Parathyroid adenoma (tissue), 2 donors: ENCODE results near the gene SLC10A4.

Experiments used
- H2AFZ ChIP-seq: fragments of 300-600 bp; sonication (generic); one replicate; pipeline ENCODE4 v1.7.0; 2017; ENCODE audit warnings: antibody characterized with exemption, mild to moderate bottlenecking
- H3K27ac ChIP-seq: fragments of 300-600 bp; sonication (generic); one replicate; pipeline ENCODE4 v1.7.0; 2017
- H3K27me3 ChIP-seq: fragments of 300-600 bp; sonication (generic); one replicate; pipeline ENCODE4 v1.7.0; 2017; ENCODE audit warnings: low read length; ENCODE audit not compliant: control insufficient read depth, insufficient read depth
- H3K36me3 ChIP-seq: fragments of 300-600 bp; sonication (generic); one replicate; pipeline ENCODE4 v1.7.0; 2017; ENCODE audit warnings: low read length; ENCODE audit not compliant: control insufficient read depth, insufficient read depth
- H3K4me1 ChIP-seq: fragments of 300-600 bp; sonication (generic); one replicate; pipeline ENCODE4 v1.7.0; 2017; ENCODE audit warnings: control low read depth
- H3K4me2 ChIP-seq: fragments of 300-600 bp; sonication (generic); one replicate; pipeline ENCODE4 v1.7.0; 2017; ENCODE audit warnings: low read length
- H3K4me3 ChIP-seq: fragments of 300-600 bp; sonication (generic); one replicate; pipeline ENCODE4 v1.7.0; 2017; ENCODE audit warnings: low read depth, low read length
- H3K79me2 ChIP-seq: fragments of 300-600 bp; sonication (generic); one replicate; pipeline ENCODE4 v1.7.0; 2017; ENCODE audit warnings: control low read depth
- H3K9ac ChIP-seq: fragments of 300-600 bp; sonication (generic); one replicate; pipeline ENCODE4 v1.7.0; 2017; ENCODE audit warnings: mild to moderate bottlenecking
- H3K9me3 ChIP-seq: fragments of 300-600 bp; sonication (generic); one replicate; pipeline ENCODE4 v1.7.0; 2017; ENCODE audit warnings: low read length; ENCODE audit not compliant: control insufficient read depth
- TF ChIP-seq, protein P1 (sequence below): fragments of 300-600 bp; sonication (generic); IDR thresholded peaks from one replicate; pipeline ENCODE4 v1.7.0; 2017; ENCODE audit warnings: antibody characterized with exemption, mild to moderate bottlenecking
- donor health status: primary hyperparathyroidism.

The SLC10A4 gene

GRCh38 chr4:48506716-48507115 is 23.6 kb downstream of the SLC10A4 start:
- H3K9ac ChIP-seq, result no peak overlapping the region
- H3K27me3 ChIP-seq, result no peaks in the 10 kb centered on the region
- no peaks in the 10 kb centered on the region for H3K4me1 ChIP-seq
- no peaks in the 10 kb centered on the region for H3K9me3 ChIP-seq
- TF ChIP-seq, protein P1, sequence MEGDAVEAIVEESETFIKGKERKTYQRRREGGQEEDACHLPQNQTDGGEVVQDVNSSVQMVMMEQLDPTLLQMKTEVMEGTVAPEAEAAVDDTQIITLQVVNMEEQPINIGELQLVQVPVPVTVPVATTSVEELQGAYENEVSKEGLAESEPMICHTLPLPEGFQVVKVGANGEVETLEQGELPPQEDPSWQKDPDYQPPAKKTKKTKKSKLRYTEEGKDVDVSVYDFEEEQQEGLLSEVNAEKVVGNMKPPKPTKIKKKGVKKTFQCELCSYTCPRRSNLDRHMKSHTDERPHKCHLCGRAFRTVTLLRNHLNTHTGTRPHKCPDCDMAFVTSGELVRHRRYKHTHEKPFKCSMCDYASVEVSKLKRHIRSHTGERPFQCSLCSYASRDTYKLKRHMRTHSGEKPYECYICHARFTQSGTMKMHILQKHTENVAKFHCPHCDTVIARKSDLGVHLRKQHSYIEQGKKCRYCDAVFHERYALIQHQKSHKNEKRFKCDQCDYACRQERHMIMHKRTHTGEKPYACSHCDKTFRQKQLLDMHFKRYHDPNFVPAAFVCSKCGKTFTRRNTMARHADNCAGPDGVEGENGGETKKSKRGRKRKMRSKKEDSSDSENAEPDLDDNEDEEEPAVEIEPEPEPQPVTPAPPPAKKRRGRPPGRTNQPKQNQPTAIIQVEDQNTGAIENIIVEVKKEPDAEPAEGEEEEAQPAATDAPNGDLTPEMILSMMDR, result no peak
- H3K4me2 ChIP-seq, result no peak overlapping the region
- no peaks in the 10 kb centered on the region for H3K36me3 ChIP-seq
- no peak overlapping the region for H2AFZ ChIP-seq
- H3K4me3 ChIP-seq, result no peak overlapping the region
- H3K27ac ChIP-seq, result no peak overlapping the region
- H3K79me2 ChIP-seq, result no peaks in the 10 kb centered on the region

GRCh38 chr4:48509543-48509942 is 26.4 kb downstream of the SLC10A4 start:
- Histone ChIP-seq H3K36me3 (no peaks in the 10 kb centered on the region), H3K4me3 (no peak overlapping the region)

DNA sequence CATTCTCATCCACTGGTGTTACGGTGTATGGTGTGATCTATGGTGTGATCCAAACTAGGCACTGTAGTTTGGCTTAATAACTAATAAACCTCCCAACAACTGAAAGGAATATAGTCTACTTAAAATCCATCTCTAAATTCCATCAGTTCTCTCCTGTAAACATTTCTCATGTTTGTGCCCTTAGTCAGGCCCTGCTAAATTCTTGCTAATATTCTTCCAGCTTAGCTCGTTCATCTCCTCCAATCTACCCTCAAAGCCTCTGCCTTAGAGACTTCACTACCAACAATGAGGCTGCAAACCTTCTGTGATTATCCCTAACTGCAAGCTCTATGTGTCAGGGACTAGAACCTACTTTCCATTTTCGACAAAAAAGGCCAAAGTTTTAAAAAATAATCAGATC is 35.0 kb downstream of the SLC10A4 start:
- no peak overlapping the region for H3K4me2 ChIP-seq
- peaks cover 2% of the 10 kb centered on the region for H3K36me3 ChIP-seq

More at GRCh38 chr4:48509543-48509942, 26.4 kb downstream of the SLC10A4 start:
- no peak overlapping the region for H3K4me2 ChIP-seq
- no peak overlapping the region for H3K9ac ChIP-seq
- H2AFZ ChIP-seq, result no peak overlapping the region
- no peaks in the 10 kb centered on the region for H3K27me3 ChIP-seq
- H3K79me2 ChIP-seq, result no peaks in the 10 kb centered on the region
- no peaks in the 10 kb centered on the region for H3K4me1 ChIP-seq
- H3K9me3 ChIP-seq, result no peaks in the 10 kb centered on the region
- TF ChIP-seq, protein P1, result no peak
- no peak overlapping the region for H3K27ac ChIP-seq

GRCh38 chr4:48526406-48526805 is 43.3 kb downstream of the SLC10A4 start:
- Histone ChIP-seq H3K4me3 (no peak overlapping the region), H3K27ac (no peak overlapping the region), H3K27me3 (no peaks in the 10 kb centered on the region), H3K9ac (no peak overlapping the region), H3K79me2 (no peaks in the 10 kb centered on the region), H3K9me3 (no peaks in the 10 kb centered on the region), H3K4me1 (no peaks in the 10 kb centered on the region), H2AFZ (no peak overlapping the region), H3K4me2 (no peak overlapping the region), H3K36me3 (no peaks in the 10 kb centered on the region)
- TF ChIP-seq, protein P1, result no peak

More for the DNA sequence above, 35.0 kb downstream of the SLC10A4 start:
- H3K27me3 ChIP-seq, result no peaks in the 10 kb centered on the region
- H3K4me3 ChIP-seq, result no peak overlapping the region
- H3K79me2 ChIP-seq, result no peaks in the 10 kb centered on the region
- H3K27ac ChIP-seq, result no peak overlapping the region
- no peak overlapping the region for H2AFZ ChIP-seq
- no peak overlapping the region for H3K9ac ChIP-seq
- H3K9me3 ChIP-seq, result no peaks in the 10 kb centered on the region
- TF ChIP-seq, protein P1, result no peak
- no peaks in the 10 kb centered on the region for H3K4me1 ChIP-seq

- TF ChIP-seq, protein P1, result no peak
- Histone ChIP-seq H2AFZ (no peak overlapping the region), H3K36me3 (no peaks in the 10 kb centered on the region), H3K4me1 (no peaks in the 10 kb centered on the region), H3K79me2 (no peaks in the 10 kb centered on the region), H3K9me3 (no peaks in the 10 kb centered on the region), H3K9ac (no peak overlapping the region), H3K4me3 (no peak overlapping the region), H3K27ac (no peak overlapping the region), H3K27me3 (no peaks in the 10 kb centered on the region), H3K4me2 (no peak overlapping the region)
Observed at GRCh38 chr4:48538358-48538757, 55.2 kb downstream of the SLC10A4 start.
